GM12874 (cell line): ENCODE measurements around the gene FAM149B1.

Source experiments
- TF ChIP-seq, protein P1 (sequence below): IDR thresholded peaks from 2 replicates; pipeline ENCODE4 v1.5.1; 2011; ENCODE audit warnings: low read depth, mild to moderate bottlenecking, control low read depth, low read length, moderate library complexity; ENCODE audit not compliant: insufficient read depth

FAM149B1 gene

DNA sequence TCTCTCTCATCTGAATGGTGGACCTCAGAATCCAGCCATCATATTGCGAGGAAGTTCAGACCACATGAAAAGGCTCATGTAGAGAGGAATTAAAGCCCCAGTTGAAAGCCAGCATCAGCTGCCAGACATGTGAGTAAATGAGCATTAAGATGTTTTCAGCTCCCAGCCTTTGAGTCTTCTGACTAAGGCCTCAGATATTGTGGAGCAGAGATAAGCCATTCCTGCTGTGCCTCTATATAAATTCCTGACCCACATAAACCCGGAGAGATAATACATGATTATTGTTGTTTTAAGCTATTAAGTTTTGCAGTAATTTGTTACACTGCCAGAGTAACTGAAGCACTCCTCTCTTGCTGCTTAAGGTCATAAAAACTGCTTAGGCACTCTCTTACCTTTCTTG is 14.6 kb downstream of the FAM149B1 start:
- TF ChIP-seq, protein P1, sequence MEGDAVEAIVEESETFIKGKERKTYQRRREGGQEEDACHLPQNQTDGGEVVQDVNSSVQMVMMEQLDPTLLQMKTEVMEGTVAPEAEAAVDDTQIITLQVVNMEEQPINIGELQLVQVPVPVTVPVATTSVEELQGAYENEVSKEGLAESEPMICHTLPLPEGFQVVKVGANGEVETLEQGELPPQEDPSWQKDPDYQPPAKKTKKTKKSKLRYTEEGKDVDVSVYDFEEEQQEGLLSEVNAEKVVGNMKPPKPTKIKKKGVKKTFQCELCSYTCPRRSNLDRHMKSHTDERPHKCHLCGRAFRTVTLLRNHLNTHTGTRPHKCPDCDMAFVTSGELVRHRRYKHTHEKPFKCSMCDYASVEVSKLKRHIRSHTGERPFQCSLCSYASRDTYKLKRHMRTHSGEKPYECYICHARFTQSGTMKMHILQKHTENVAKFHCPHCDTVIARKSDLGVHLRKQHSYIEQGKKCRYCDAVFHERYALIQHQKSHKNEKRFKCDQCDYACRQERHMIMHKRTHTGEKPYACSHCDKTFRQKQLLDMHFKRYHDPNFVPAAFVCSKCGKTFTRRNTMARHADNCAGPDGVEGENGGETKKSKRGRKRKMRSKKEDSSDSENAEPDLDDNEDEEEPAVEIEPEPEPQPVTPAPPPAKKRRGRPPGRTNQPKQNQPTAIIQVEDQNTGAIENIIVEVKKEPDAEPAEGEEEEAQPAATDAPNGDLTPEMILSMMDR, result no peak

DNA sequence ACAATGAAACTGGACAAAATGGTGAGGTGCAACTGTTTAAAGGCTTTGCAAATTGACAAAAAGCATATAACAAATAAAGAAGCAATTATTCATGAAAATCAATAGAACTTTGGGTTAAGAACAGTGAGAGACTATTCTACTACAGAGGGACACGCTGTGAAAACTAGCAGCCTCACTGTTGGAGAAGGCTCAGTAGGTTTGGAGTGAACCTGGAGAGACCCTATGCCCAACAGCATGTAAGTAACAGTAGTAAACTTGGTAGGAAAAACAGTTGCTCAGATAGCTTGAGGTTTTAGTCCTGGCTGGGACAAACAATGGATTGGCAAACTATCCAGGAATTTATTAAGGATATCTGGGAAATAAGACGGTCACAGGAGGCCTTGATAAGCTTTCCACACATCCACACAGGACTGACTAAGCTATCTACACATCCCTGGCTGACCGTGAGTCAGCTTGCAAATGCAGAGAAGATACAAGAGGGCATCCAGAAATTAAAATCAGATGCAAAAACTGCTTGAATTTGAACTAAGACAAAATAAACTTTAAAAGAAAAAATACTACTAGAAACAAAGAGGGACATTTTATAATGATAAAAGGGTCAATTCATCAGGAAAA is 15.9 kb downstream of the FAM149B1 start:
- TF ChIP-seq, protein P1, result no peak

DNA sequence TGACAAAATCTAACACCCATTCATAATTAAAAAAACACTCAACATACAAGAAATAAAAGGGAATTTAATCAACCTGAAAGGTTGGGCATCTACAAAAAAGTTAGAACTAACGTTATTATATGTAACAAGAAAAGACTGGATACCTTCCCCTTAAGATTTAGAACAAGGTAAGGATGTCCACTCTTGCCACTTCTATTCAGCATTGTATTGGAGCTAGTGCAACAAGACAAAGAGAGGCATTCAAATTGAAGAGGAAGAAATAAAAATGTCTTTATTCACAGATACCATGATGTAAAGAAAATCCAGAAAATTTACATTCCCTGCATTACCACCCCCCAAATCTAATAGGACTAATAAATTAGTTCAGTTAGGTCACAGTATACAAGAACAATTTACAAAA is 18.3 kb downstream of the FAM149B1 start:
- TF ChIP-seq, protein P1, result no peak

DNA sequence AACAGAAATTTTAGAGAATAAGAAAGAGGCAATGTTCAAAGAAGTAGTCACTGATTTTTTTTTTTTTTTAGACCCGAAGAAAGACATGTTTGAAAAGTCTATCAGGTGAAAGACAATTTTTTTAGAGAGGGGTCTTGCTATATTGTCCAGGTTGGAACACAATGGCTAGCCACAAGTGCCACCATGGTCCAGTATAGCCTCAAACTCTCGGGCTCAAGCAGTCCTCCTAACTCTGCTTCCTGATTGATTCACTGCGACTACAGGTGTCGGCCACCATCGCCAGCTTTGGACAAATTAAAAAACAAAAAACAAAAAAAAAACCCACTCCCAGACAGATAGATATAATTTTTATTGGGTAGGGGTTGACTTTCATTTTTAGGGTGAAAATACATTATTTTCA is 22.3 kb downstream of the FAM149B1 start:
- TF ChIP-seq, protein P1, result no peak

DNA sequence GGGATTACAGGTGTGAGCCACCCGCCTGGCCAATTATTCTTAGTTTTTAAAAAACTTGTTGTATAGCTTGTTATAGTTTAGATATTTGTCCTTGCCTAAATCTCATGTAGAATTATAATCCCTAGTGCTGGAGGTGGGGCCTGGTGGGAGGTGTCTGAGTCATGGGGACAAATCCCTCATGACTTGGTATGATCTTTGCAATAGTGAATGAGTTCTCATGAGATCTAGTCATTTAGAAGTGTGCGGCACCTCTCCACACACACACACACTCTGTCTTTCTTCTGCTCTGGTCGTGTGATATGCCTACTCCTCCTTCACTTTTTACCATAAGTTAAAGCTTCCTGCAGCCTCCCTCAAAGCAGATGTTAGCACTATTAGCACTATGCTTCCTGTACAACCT is 37.2 kb downstream of the FAM149B1 start:
- TF ChIP-seq, protein P1, result no peak

DNA sequence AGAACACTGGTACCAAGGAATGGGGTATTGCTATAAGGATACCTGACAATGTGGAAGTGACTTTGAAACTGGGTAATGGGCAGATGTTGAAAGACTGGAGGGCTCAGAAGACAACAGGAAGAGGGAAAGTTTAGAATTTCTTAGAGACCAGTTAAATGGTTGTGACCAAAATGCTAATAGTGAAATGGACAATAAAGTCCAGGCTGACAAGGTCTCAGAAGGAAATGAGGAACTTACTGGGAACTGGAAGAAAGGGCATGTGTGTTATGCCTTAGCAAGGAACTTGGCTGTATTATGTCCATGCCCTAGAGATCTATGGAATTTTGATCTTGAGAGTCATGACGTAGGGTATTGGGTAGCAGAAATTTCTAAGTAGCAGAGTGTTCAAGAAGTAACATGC is 38.0 kb downstream of the FAM149B1 start:
- TF ChIP-seq, protein P1, result no peak

DNA sequence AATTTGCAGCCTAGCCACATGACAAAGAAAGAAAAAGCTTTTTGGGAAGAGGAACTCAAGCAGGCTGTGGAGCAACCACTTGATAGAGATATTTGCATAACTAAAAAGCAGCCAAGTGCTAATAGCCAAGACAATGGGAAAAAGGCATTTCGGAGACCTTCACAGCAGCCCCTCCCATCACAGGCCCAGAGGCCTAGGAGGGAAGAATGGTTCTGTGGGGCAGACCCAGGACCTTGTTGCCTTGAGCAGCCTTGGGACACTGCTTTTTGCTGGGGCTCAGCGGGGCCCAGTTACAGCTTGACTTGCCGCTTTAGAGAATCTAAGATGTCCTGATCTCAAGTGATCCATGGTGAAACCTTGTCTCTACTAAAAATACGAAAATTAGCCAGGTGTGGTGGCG is 38.5 kb downstream of the FAM149B1 start:
- TF ChIP-seq, protein P1, result no peak
